Lower lobe of right lung (tissue), 2 donors: ENCODE results near the gene CST11. TPM values are rescaled to one million over a fixed set of nuclear protein-coding genes. Genes with fewer than 3 reads are reported as not detected.

Experiments
- ATAC-seq, 2 donors: fragments of 200-7000 bp; cut with Tn5 transposase; one replicate each; pipeline ENCODE4 v1.9.1; 2020 to 2022; ENCODE audit warnings: mild to moderate bottlenecking in 2 of 2, moderate library complexity in 2 of 2
- DNase-seq: peaks from one replicate; pipeline ENCODE4 v3.0.0-alpha.2; 2020
- H3K27ac ChIP-seq: fragments of 200-600 bp; one replicate; pipeline ENCODE4 v1.8.0; 2022
- H3K27me3 ChIP-seq: fragments of 200-600 bp; one replicate; pipeline ENCODE4 v1.8.0; 2022; ENCODE audit warnings: low read depth
- H3K36me3 ChIP-seq: fragments of 200-600 bp; one replicate; pipeline ENCODE4 v1.8.0; 2022; ENCODE audit warnings: mild to moderate bottlenecking
- H3K4me1 ChIP-seq: fragments of 200-600 bp; one replicate; pipeline ENCODE4 v1.8.0; 2022
- H3K4me3 ChIP-seq: fragments of 200-600 bp; one replicate; pipeline ENCODE4 v1.8.0; 2022; ENCODE audit warnings: mild to moderate bottlenecking
- H3K9me3 ChIP-seq: fragments of 200-600 bp; one replicate; pipeline ENCODE4 v1.8.0; 2022
- intact Hi-C: fragments of 100-400 bp; cut with DNase I; formaldehyde crosslinking; loops from one replicate; pipeline ENCODE4 v1.11.0; 2022
- total RNA-seq: library from RNA; stranded (reverse); fragmentation: NEBNext Ultra II Directional; extraction: Animal tissue kit (Norgen Biotek cat#: 25700); gene quantifications from one replicate; pipeline ENCODE4 v1.2.1, GENCODE V29; 2021
- TF ChIP-seq, protein P1 (sequence below): fragments of 200-600 bp; IDR thresholded peaks from one replicate; pipeline ENCODE4 v1.8.0; 2022; ENCODE audit warnings: antibody characterized with exemption, mild to moderate bottlenecking
- donor health status: DM: no; HTN: yes; CAD: no; lungs with severe emphysema.

CST11 gene
- total RNA-seq, 1 donor from 2014 or later, result not detected

DNA sequence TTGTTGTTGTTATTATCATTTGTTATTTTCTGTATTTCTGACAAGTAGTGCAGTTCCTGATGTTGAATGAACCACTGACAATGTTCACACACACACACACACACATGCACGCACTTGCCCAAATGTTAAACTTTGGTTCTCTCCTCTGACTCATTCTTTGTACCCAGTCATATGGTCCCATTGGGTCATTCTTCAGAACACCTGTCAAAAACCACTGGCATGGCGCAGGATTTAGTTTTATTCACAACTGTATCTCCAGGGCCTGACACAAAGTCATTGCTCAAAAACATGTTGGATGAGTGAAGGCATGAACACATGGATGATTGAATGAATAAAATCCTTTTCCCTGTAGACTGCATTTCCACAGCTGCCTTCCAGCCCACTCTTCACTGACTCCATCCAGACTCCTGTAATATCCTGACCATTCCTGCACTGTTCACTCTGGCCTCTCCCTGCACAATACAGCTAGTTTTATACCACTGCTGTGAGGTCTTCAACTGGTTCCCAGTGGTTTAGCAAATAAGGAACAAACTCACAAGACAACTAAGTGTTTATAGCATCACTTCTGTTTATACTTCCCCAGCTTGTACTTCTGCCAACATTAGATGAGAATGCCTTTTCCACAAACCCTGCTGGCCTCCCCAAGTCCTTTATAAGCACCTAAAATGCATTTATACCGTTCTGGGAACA lies 6.9 kb upstream of the CST11 start:
- intact Hi-C loops, result no loop called here
- H3K9me3 ChIP-seq, result no peaks in the 10 kb centered on the region
- H3K4me3 ChIP-seq, result no peak overlapping the region
- ATAC-seq, result no peak
- H3K27me3 ChIP-seq, result no peaks in the 10 kb centered on the region
- TF ChIP-seq, protein P1, sequence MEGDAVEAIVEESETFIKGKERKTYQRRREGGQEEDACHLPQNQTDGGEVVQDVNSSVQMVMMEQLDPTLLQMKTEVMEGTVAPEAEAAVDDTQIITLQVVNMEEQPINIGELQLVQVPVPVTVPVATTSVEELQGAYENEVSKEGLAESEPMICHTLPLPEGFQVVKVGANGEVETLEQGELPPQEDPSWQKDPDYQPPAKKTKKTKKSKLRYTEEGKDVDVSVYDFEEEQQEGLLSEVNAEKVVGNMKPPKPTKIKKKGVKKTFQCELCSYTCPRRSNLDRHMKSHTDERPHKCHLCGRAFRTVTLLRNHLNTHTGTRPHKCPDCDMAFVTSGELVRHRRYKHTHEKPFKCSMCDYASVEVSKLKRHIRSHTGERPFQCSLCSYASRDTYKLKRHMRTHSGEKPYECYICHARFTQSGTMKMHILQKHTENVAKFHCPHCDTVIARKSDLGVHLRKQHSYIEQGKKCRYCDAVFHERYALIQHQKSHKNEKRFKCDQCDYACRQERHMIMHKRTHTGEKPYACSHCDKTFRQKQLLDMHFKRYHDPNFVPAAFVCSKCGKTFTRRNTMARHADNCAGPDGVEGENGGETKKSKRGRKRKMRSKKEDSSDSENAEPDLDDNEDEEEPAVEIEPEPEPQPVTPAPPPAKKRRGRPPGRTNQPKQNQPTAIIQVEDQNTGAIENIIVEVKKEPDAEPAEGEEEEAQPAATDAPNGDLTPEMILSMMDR, result no peak
- no peak for DNase-seq
- no peaks in the 10 kb centered on the region for H3K36me3 ChIP-seq
- H3K27ac ChIP-seq, result no peak overlapping the region
- no peaks in the 10 kb centered on the region for H3K4me1 ChIP-seq

DNA sequence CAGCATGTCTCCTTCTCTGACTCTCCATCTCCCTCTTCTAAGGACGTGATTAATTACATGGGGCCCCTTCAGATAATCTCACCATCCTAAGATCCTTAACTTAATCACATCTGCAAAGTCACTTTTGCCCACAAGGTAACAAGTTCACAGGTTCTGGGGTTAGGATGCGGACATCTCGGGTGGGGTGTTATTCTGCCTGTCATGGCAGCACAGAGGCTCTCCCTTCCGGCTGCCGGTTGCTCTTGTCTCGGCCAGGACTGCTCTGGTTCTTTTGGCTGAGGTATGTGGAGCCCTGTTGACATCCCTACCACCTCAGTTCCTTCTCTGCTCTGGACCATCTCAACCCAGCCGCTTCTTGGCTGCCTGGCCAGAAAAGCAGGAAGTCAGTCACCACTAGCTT lies 4.2 kb upstream of the CST11 start:
- no peak for ATAC-seq
- intact Hi-C loops, result no loop called here
- Histone ChIP-seq H3K9me3 (no peaks in the 10 kb centered on the region), H3K27me3 (peaks cover 6% of the 10 kb centered on the region), H3K27ac (no peak overlapping the region), H3K4me3 (no peak overlapping the region), H3K36me3 (no peaks in the 10 kb centered on the region), H3K4me1 (no peaks in the 10 kb centered on the region)
- no peak for DNase-seq
- TF ChIP-seq, protein P1, result no peak

DNA sequence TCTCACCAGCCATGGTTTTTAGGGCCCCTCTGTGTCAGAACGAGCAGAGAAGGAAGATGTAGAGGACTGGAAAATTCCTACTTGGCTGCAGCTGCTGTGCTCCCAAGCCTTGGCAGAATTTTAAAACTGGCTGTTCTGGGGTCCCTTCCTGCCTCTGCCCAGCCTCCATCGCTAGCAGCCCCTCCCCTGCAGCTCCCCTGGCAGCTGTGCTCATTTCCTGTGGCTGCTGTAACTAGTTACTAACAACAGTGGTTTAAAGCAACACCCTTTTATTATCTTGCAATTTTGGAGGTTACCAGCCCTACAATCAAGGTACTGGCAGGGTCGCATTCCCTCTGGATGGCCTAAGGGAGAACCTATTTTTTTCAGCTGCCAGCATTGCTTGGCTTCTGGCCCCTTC lies 3.7 kb upstream of the CST11 start:
- Histone ChIP-seq H3K27me3 (peaks cover 6% of the 10 kb centered on the region), H3K4me1 (no peaks in the 10 kb centered on the region), H3K4me3 (no peak overlapping the region), H3K27ac (no peak overlapping the region), H3K9me3 (no peaks in the 10 kb centered on the region), H3K36me3 (no peaks in the 10 kb centered on the region)
- ATAC-seq, result no peak
- intact Hi-C loops, result no loop called here
- DNase-seq, result no peak
- TF ChIP-seq, protein P1, result no peak

DNA sequence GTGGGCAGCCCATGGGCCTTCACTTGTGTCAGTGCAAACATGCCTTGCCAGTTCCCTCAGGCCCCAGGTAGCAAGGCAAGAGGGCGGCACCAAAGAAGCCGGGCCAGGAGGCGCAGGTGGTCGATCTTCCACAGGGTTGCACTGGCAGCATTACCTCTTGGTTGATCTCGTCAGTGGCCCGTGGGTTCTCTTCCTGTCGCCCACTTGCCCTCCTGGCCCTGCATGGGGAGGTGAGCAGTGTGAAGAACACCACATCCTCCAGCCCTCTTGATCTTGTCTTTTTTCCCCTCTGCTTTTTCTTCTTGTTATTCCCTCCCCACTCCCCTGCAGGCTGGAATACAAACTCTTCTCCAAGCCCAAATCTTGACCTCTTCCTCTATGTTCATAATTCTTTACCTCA lies 3.0 kb upstream of the CST11 start:
- Histone ChIP-seq H3K9me3 (no peaks in the 10 kb centered on the region), H3K27me3 (peaks cover 6% of the 10 kb centered on the region), H3K36me3 (no peaks in the 10 kb centered on the region), H3K27ac (no peak overlapping the region), H3K4me3 (no peak overlapping the region), H3K4me1 (no peaks in the 10 kb centered on the region)
- DNase-seq (no peak), ATAC-seq (no peak)
- TF ChIP-seq, protein P1, result no peak
- intact Hi-C loops, result no loop called here

DNA sequence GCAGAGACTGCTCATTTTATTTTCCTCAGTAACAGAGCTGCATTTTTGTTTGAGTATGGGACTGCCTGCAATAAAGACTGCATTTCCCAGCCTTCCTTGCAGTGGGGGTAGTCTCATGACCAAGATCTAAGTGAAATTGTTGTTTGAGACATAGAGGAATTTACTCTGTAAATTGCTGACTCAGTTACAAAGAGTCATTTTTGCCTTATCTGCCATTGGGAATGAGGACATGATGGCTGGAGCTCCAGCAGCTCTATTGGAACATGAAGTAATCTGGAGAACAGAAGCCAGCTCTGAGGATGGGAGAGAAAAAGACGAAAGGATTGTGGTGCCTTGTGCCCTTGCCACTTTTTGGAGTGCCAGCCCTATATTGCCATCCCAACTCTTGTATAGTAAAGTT lies 2.1 kb upstream of the CST11 start:
- TF ChIP-seq, protein P1, result no peak
- no peaks in the 10 kb centered on the region for H3K36me3 ChIP-seq
- H3K27me3 ChIP-seq, result peaks cover 6% of the 10 kb centered on the region
- intact Hi-C loops, result no loop called here
- ATAC-seq (no peak), DNase-seq (no peak)
- H3K4me1 ChIP-seq, result no peaks in the 10 kb centered on the region
- H3K27ac ChIP-seq, result no peak overlapping the region
- no peaks in the 10 kb centered on the region for H3K9me3 ChIP-seq
- H3K4me3 ChIP-seq, result no peak overlapping the region
